HG03066 (cell line): ENCODE data around the gene ZBTB8OS.
"Not testable (repeated sequence)": the region's sequence is repeated elsewhere in the genome, so short reads cannot be mapped to it uniquely, and the experiment has no call there.

ENCODE experiments used
- ATAC-seq: cut with Tn5 transposase; IDR thresholded peaks from one replicate; pipeline ENCODE4 v1.9.1; 2021; ENCODE audit warnings: low read depth; ENCODE audit not compliant: unreplicated experiment

ZBTB8OS gene

DNA sequence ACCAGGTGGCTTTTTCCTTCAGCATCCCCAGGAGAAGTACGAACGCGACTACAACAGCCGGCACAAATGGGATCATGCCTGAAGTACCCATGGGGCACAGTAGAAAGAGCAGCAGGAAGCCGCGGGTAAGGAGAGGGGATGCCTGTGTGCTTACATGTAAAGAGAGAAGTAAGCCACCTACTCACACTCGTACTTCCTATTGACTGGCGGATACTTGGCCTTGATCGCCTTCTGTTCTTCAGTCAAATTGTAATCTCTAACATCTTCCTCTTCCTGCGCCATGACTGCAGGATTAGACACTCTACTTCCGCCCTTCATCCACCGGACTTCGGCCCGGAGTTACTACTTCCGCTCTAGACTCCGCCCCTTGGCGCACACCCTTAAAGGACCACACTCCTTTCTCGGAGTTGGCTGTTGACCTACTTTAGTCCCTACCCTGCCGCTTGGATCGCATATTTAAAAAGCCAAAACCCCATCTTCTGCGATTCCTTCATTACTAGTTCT is at the start of gene ZBTB8OS:
Gene ZBTB8OS, minus strand, starts transcription at position 303 of the 504 bp plus-strand sequence. Its CDS starts 21 bp downstream, at position 282.
- ATAC-seq = peak; percentile 60

DNA sequence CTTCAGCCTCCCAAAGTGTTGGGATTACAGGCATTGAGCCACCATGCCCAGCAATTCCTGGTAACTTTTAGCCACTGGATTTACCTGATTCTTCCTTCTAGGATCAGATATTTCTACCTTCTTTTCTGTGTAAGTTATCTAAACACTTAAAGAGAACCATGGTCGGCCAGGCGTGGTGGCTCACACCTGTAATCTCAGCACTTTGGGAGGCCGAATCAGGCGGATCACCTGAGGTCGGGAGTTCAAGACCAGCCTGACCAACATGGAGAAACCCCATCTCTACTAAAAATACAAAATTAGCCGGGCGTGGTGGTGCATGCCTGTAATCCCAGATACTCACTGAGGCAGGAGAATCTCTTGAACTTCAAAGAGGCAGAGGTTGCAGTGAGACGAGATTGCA is 46.6 kb upstream of the ZBTB8OS start:
- not testable (repeated sequence) for ATAC-seq

DNA sequence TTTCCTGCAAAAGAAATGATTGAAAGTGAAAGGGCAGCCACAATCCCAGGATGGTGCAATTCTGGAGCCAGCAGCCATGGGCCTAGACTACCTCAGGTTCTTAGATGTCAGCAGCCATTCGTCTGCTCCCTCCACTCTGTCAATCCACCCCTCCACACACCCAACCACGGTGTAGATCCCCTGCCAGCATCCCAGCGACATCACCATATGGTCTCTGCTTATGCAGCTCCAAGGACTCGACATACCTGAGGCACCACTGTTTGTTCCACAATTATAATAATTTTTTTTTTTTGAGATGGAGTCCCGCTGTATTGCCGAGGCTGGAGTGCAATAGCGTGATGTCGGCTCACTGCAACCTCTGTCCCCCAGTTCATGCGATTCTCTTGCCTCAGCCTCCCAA is 45.7 kb upstream of the ZBTB8OS start:
- no peak for ATAC-seq

DNA sequence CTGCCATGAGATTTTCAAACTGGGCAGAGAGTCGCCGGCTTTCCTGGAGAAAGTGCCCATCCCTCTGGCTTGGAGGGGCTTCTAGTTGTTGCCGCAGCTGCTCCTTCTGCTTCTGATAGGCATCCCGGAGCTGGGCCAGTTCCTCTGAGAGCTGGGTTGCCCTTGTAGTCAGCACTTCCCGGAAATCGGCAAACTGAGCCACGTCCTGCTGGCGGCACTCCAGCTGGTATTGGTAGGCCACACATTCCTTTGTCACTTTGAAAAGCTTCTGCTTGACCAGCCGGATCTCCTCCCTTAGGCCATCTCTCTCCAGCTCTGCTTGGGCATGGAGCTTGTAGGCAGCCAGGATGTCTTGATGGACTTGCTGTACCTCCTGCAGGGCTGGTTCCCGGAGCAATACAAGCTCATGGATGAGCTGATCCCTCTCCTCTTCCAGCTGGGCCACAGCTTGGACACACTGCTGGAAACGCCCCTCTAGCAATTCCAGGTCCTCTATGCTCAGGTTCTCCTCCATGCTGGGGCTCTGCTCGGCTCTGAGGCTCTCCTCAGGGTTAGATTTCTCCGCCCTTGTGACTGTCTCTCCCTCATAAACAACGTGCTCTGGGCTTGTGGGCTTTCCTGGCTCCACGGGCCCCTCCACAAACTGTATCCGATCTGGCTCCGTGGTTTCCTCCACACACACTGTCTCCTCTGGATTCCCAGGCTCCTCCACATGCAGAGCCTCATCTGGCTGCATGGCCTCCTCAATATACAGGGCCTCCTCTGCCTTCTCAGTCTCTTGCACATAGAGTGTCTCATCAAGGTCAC is 45.0 kb upstream of the ZBTB8OS start:
- no peak for ATAC-seq

DNA sequence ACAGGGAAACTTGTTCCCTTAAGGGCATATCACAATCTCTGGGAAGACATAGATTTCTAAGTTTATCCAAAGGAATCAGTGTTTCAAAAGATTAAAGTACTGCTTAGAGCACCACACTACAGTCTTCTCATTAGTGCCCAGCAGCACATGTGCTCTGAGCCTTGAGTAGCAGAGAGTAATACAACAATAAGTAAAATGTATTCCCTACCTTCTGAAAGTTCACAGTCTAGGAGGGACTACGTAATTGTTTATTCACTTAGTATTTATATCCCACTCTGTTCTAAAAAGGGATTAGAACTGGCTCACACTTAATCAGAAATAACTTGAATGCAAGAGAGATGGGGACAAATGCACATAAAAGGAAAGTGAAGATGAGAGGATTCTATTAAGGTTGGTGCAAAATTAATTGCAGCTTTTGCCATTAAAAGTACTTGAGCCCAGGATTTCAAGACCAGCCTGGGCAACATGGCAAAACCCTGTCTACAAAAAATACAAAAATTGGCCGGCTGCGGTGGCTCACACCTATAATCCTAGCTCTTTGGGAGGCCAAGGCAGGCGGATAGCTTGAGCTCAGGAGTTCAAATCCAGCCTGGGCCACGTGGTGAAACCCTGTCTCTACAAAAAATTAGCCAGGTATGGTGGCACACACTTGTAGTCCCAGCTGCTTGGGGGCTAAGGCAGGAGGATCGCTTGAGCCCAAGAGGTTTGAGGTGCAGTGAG is 43.3 kb upstream of the ZBTB8OS start:
- no peak for ATAC-seq

DNA sequence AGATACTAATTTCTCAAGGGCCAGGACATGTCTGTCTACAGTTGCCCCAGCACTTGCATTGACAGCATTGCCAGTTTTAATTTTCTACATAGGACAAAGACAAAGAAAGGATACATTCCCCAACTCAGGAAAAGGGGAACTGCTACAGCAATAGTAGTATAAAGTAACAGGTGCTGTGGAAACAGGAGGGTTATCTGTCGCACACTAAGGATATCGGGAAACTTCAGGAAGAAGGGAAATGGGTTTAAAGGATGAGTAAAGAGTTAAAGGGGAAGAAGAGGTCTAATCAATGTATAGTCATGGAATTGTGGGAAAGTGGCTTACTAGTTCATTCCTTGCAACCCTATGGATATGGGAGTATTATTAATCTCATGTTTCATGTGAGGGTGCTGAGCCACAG is 36.0 kb upstream of the ZBTB8OS start:
- no peak for ATAC-seq

DNA sequence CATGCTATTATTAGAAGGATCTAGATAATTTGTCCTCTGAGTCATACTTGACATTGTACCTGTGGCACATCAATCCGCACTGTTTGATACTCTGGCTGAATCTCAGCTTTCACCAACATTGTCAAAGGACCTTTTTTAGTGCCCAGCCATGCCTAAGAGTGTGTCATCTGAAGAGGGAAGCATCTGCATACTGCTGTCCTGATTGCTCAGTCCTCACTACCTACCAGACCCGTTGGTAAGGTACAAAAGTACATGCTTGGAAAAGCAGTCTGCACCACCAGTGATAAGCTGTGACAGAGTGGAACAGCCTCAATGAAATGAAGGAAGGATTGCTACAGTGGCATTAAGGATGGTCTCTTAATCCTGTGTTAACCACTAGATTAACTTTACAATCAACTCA is 35.1 kb upstream of the ZBTB8OS start:
- ATAC-seq = no peak

DNA sequence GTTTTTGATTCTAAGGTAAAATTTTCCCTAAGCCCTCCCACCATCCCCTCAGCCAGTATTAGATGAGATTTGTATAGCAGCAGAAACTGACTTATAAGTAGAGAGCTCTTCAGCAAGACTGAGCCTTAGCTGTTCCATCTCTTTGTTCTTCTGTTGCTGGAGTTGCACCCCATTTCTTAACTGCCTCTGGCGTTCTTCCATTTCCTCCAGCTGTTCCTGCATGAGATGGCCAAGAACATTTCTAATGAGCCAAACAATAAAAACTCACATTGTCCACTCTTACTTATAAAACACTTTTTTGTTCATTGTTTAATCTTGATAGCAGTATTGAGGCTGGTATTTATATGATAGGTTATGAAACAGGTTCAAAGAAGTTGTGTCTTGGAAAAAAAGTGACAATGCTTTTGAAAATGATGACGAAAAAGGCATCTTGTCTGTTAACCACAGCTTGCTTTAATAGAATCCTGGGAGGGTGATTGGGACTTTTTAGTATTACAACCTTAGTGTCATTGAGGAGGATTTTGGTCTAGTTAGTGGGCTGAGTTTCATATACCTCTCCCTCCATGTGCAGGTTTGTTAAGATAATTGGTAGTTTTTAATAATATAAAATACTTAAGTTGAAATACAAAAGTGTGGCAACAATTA is 33.9 kb upstream of the ZBTB8OS start:
- no peak for ATAC-seq

DNA sequence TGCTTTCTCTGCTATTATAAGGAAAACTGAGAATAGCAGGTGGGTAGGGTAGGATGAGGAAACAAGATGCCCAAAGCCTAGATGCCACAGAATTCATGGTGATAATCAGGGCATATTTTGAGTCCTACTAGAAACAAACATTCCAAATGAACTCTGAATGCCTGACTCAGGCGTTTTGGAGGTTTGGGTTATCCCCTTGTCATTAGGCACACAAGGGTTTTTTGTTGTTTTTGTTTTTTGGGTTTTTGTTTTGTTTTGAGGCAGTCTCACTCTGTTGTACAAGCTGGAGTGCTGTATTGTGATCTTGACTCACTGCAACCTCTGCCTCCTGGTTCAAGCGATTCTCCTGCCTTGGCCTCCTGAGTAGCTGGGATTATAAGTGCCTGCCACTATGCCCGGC is 33.0 kb upstream of the ZBTB8OS start:
- no peak for ATAC-seq

DNA sequence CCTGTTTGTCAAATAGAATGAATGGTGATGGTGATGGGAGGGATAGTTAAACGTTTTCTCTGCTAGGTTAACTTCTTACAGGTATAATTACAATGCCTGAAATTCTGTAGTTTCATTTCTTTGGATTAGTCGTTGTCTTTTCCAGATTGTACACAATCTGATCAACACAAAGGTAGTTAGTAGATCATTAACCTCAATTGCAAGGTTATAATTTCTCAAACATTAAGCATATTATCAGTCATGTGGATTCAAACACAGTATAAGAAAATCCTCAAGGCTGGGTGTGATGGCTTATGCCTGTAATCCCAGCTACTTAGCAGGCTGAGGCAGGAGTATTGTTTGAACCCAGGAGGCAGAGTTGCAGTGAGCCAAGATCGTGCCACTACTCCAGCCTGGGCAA is 31.6 kb upstream of the ZBTB8OS start:
- no peak for ATAC-seq

DNA sequence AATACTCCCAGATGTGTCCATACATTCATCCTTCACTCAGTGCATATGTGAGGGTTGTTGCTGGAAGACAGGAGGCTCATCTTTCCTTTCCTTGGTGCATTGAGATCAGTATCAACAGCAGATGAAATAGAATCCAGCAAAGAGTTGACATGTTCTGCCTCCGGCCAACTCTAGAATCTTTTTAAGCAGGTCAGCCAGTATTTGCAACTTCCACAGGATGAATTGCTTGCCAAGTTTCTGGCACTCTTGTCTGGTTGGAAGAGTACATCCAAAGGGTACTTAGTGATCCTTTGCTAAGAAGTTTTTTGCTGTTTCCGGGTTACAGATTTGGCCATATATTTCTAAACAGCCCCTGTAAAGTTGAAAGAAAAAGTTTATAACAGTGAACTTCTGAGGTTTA is 31.2 kb upstream of the ZBTB8OS start:
- ATAC-seq = no peak

DNA sequence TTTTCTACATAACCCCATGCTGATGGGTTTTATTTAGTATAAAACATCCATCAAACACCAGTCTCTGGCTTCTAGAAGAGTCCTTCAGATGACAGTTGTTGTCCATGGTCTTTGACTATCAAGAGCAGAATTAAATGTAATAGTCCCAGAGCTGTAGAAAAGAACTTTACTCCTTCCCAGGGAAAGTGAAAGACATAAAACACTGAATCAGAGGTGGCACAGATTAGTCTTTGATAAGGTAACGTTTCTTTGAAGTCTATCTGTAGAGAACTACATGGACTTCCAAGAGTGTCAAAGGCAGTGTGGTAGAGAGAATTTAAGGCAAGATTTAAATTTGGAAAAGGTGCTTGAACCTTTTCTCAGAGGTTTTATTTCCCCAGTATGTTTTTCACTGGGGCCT is 30.3 kb upstream of the ZBTB8OS start:
- ATAC-seq = no peak

DNA sequence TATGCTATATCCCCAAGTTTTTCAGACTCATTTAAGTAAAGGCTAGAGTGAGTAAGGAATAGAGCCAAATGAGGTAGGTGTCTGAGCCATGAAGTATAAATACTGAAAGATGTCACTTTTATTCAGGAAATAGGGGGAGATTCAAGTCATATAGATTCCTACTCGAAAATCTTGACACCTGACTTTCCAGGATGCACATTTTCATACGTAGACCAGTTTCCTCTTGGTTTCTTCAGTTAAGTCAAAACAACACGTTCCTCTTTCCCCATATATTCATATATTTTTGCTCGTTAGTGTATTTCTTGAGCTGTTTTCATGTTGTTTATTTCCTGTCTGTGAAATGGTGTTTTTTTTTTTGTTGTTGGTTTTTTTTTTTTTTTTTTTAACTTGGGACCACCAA is 29.6 kb upstream of the ZBTB8OS start:
- not testable (repeated sequence) for ATAC-seq

DNA sequence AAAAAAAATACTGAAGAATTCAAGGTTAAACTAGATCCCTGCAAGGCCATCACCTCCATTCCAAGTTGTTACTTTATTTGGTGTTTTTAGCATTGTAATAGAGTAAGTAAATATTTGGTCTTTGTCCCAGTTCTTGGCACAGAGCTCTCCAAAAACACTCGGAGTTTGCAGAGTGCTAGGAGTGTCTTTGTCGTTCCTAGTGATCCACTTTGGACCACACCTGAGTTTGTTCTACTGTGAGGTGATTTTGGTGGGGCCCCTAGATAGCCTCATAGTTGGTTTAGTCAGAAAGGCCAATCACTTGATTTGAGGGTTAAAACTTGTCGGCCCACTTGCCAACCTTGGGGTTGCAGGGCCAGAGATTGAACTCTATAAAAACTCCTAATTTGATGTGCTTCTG is 26.6 kb upstream of the ZBTB8OS start:
- ATAC-seq = no peak

DNA sequence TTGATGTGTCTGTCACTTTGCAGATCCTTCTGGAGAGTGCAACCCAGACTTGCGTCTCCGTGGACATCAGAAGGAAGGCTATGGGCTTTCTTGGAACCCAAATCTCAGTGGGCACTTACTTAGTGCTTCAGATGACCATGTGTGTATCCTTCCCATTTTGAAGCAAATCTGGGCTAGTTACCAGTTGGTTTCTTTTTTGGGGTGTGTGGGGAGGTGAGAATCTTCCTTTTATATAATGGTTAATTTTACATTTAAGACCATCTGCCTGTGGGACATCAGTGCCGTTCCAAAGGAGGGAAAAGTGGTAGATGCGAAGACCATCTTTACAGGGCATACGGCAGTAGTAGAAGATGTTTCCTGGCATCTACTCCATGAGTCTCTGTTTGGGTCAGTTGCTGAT is 18.4 kb upstream of the ZBTB8OS start:
- not testable (repeated sequence) for ATAC-seq

DNA sequence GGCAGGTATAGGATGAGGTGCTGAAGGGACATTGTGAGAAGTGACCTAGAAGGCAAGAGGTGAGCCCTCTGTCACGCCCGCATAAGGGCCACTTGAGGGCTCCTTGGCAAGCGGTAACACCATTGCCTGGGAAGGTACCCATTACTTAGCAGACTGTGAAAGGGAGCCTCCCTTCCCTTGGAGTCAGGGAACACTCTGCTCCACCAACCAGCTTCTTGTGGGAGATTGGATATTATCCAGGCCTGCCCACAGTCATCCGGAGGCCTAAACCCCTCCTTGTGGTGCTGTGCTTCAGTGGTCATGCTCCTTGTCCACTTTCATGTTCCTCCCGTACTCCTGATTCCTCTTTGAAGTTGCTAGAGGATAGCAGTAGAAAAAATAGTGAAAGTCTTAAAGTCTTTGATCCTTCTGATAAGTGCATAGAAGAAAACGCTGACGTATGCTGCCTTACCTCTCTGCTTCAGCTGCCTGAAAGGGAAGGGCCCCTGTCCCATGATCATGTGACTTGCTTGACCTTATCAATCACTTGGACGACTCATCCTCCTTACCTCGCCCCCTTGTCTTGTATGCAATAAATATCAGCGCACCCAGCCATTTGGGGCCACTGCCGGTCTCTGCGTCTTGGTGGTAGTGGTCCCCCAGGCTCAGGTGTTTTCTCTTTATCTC is 16.7 kb upstream of the ZBTB8OS start:
- ATAC-seq = no peak

DNA sequence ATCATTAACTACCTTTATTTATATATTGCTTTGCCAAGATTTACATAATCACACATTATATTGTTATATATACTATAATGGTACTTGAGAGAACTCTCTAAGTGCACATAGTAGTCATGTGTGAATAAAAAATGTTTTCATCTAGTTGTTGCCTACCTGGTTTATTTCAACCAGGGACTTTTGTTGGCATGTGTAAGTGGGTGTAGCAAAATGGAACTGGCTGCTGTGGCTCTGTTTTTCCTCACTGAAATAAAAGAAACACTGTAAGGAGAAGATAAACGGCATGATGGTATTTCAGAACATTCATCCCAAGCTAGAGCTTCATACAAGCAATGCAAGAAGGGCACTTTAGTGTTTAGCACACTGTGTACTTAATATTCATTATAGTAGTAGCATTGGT is 15.6 kb upstream of the ZBTB8OS start:
- ATAC-seq = no peak

DNA sequence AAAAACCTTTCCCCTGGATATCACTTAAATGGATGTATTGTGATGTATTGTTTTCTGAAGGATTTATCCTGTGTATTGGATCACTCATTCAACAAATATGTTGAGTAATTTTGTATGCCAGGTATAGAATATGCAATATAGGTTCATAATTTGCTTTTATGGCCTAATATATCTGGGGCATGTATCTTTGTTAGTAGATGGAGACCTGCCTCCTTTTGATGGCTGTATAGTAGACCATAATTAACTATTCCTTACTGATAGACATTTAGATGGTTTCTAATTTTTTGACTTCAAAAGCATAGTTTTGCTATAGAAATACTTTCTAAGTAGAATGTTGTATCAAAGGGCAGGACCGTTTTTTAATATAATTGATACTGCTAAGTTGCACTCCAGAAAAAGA is 9.2 kb upstream of the ZBTB8OS start:
- ATAC-seq = no peak

DNA sequence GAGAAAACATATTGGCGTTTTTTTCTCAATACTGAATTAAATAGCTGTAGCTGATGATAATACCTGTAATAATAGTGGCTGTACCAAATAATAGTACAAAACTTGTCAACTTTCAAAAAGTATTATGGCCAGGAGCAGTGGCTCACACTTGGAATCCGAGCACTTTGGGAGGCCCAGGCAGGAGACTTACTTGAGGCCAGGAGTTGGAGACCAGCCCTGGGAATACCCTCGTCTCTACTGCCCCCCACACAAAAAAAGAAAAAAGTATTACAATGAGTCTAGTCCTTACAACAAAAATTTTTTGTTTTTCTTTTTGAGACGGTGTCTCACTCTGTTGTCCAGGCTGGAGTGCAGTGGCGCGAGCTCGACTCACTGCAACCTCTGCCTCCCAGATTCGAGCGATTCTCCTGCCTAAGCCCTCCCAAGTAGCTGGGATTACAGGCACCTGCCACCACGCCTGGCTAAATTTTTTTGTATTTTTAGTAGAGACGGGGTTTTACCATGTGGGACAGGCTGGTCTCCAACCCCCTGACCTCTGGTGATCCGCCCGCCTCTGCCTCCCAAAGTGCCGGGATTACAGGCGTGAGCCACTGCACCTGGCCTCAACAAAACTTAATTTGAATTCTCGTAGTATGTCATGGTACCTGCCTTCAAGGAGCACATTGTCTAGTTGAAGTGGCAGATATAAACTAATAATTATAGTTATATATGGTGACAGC is 2.1 kb upstream of the ZBTB8OS start:
- ATAC-seq = no peak

DNA sequence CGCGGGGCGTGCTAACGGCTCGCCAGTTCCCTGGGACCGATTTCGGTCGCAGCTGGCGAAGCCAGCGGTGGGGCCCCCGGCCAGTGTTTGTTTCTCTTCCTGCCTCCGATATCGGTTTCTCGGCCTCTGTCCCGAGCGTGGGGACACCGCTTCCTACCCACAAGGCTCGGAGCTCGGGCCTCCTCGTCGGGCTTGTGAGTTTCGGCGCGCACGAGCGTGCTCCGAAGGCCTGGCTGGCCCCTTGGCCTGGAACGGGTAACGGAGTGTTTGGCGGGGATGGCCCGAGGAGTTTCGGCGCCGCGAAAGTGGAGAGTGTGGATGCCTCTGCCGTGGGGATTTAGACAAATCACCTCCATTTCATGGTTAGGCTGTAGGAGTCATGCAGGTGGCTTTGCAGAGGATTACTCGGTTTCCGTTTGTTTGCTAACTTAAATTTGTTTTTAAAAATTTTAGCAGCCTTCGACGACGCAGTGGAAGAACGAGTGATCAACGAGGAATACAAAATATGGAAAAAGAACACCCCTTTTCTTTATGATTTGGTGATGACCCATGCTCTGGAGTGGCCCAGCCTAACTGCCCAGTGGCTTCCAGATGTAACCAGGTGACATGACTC is 1.2 kb upstream of the ZBTB8OS start:
- peak; percentile 21 for ATAC-seq
